ENCODE measurements around the gene EPS8L3.

DNA sequence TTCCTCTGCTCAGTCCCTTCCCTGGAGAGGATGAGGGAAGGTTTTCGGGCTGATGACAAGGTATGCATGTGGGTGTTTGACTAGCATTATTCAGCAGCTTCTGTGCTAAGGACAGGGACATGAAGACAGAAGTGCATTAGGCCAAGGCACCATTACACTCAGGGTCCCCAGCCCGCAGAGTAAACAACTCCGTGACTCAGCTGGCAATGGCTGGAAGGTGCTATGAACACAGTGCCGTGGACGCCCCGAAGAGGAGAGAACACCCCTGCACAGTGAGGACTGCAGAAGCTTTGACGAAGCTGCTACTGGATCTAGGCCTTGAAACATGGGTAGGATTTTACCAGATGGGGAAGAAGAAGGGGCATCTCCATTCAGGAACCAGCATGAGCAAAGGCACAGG, 13.7 kb upstream of the EPS8L3 start:
- no peak for TF ChIP-seq POLR2A (IDR thresholded peaks at IDR 0.05)
- TF ChIP-seq, protein P1, sequence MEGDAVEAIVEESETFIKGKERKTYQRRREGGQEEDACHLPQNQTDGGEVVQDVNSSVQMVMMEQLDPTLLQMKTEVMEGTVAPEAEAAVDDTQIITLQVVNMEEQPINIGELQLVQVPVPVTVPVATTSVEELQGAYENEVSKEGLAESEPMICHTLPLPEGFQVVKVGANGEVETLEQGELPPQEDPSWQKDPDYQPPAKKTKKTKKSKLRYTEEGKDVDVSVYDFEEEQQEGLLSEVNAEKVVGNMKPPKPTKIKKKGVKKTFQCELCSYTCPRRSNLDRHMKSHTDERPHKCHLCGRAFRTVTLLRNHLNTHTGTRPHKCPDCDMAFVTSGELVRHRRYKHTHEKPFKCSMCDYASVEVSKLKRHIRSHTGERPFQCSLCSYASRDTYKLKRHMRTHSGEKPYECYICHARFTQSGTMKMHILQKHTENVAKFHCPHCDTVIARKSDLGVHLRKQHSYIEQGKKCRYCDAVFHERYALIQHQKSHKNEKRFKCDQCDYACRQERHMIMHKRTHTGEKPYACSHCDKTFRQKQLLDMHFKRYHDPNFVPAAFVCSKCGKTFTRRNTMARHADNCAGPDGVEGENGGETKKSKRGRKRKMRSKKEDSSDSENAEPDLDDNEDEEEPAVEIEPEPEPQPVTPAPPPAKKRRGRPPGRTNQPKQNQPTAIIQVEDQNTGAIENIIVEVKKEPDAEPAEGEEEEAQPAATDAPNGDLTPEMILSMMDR (IDR thresholded peaks at IDR 0.05 in 4 of 5, conservative IDR thresholded peaks at IDR 0.05 in 1 of 5) = no peak
